HAP-1 (cell line): ENCODE measurements around the gene INPP4B.

Source experiments
- DNase-seq, 2 experiments: peaks; one replicate each; pipeline ENCODE4 v3.0.0-alpha.2; 2016 to 2020; ENCODE audit warnings: low spot score in 2 of 2
- H3K27me3 ChIP-seq: fragments of 250-450 bp; sonication (Bioruptor Pico); 2 replicates; pipeline ENCODE4 v1.5.1; 2020; ENCODE audit warnings: low read depth, mild to moderate bottlenecking, moderate library complexity
- H3K36me3 ChIP-seq: fragments of 250-450 bp; sonication (Bioruptor Pico); replicated peaks from 2 replicates; pipeline ENCODE4 v1.5.1; 2020; ENCODE audit warnings: mild to moderate bottlenecking
- H3K4me1 ChIP-seq: fragments of 250-450 bp; sonication (Bioruptor Pico); 2 replicates; pipeline ENCODE4 v1.5.1; 2020; ENCODE audit warnings: mild to moderate bottlenecking
- H3K4me3 ChIP-seq: fragments of 250-450 bp; sonication (Bioruptor Pico); 2 replicates; pipeline ENCODE4 v1.5.1; 2020; ENCODE audit warnings: mild to moderate bottlenecking, moderate library complexity
- H3K9me3 ChIP-seq: fragments of 250-450 bp; sonication (Bioruptor Pico); 2 replicates; pipeline ENCODE4 v1.5.1; 2020; ENCODE audit warnings: mild to moderate bottlenecking, moderate library complexity
- in situ Hi-C: fragments of 300-500 bp; cut with MboI; formaldehyde crosslinking; loops from 3 replicates; pipeline ENCODE4 v1.14.3; 2020; ENCODE audit warnings: low sequenced_read_pairs, inconsistent platforms, mixed read lengths

The INPP4B gene

GRCh38 chr4:142393127-142393526 lies 453.0 kb downstream of the INPP4B start:
- in situ Hi-C loops, result no loop called here
- Histone ChIP-seq H3K9me3 (no peaks in the 10 kb centered on the region), H3K36me3 (no peaks in the 10 kb centered on the region), H3K4me1 (no peaks in the 10 kb centered on the region), H3K4me3 (no peak overlapping the region), H3K27me3 (no peaks in the 10 kb centered on the region)
- no peak for DNase-seq

- Histone ChIP-seq H3K9me3 (no peaks in the 10 kb centered on the region), H3K27me3 (no peaks in the 10 kb centered on the region), H3K4me3 (no peak overlapping the region), H3K4me1 (no peaks in the 10 kb centered on the region), H3K36me3 (no peaks in the 10 kb centered on the region)
- in situ Hi-C loops, result no loop called here
- DNase-seq, result no peak
Observed at GRCh38 chr4:142386856-142387255, 459.2 kb downstream of the INPP4B start.

- no peak for DNase-seq
- no peaks in the 10 kb centered on the region for H3K36me3 ChIP-seq
- H3K4me1 ChIP-seq, result no peaks in the 10 kb centered on the region
- no peaks in the 10 kb centered on the region for H3K27me3 ChIP-seq
- H3K4me3 ChIP-seq, result no peak overlapping the region
- in situ Hi-C loops, result no loop called here
- H3K9me3 ChIP-seq, result no peaks in the 10 kb centered on the region
Observed at GRCh38 chr4:142386449-142386848, 459.7 kb downstream of the INPP4B start.

- no peak for DNase-seq
- Histone ChIP-seq H3K4me1 (no peaks in the 10 kb centered on the region), H3K9me3 (no peaks in the 10 kb centered on the region), H3K27me3 (no peaks in the 10 kb centered on the region), H3K36me3 (no peaks in the 10 kb centered on the region), H3K4me3 (no peak overlapping the region)
- in situ Hi-C loops, result no loop called here
Observed at GRCh38 chr4:142383800-142384470, 462.2 kb downstream of the INPP4B start.

GRCh38 chr4:142383354-142383753 lies 462.7 kb downstream of the INPP4B start:
- Histone ChIP-seq H3K9me3 (no peaks in the 10 kb centered on the region), H3K4me1 (no peaks in the 10 kb centered on the region), H3K27me3 (no peaks in the 10 kb centered on the region), H3K36me3 (no peaks in the 10 kb centered on the region), H3K4me3 (no peak overlapping the region)
- no peak for DNase-seq
- in situ Hi-C loops, result no loop called here

GRCh38 chr4:142380052-142380602 lies 466.0 kb downstream of the INPP4B start:
- no peaks in the 10 kb centered on the region for H3K27me3 ChIP-seq
- no peak overlapping the region for H3K4me3 ChIP-seq
- no peaks in the 10 kb centered on the region for H3K4me1 ChIP-seq
- no peaks in the 10 kb centered on the region for H3K9me3 ChIP-seq
- in situ Hi-C loops, result no loop called here
- no peaks in the 10 kb centered on the region for H3K36me3 ChIP-seq
- DNase-seq, result no peak

- no peak overlapping the region for H3K4me3 ChIP-seq
Observed at GRCh38 chr4:142379277-142380051, 466.6 kb downstream of the INPP4B start.

GRCh38 chr4:142378179-142378578 lies 467.9 kb downstream of the INPP4B start:
- Histone ChIP-seq H3K9me3 (no peaks in the 10 kb centered on the region), H3K36me3 (no peaks in the 10 kb centered on the region), H3K4me1 (no peaks in the 10 kb centered on the region), H3K4me3 (no peak overlapping the region), H3K27me3 (no peaks in the 10 kb centered on the region)
- no peak for DNase-seq
- in situ Hi-C loops, result no loop called here

More at GRCh38 chr4:142379277-142380051, 466.6 kb downstream of the INPP4B start:
- no peaks in the 10 kb centered on the region for H3K4me1 ChIP-seq
- H3K36me3 ChIP-seq, result no peaks in the 10 kb centered on the region
- H3K9me3 ChIP-seq, result no peaks in the 10 kb centered on the region
- in situ Hi-C loops, result no loop called here
- no peaks in the 10 kb centered on the region for H3K27me3 ChIP-seq
- peak in 1 of 2 experiments; percentile 6 for DNase-seq

- no peaks in the 10 kb centered on the region for H3K9me3 ChIP-seq
- no peak for DNase-seq
- no peaks in the 10 kb centered on the region for H3K36me3 ChIP-seq
- H3K27me3 ChIP-seq, result no peaks in the 10 kb centered on the region
- in situ Hi-C loops, result no loop called here
- no peak overlapping the region for H3K4me3 ChIP-seq
- H3K4me1 ChIP-seq, result no peaks in the 10 kb centered on the region
Observed at GRCh38 chr4:142377342-142378091, 468.6 kb downstream of the INPP4B start.

GRCh38 chr4:142376204-142376603 lies 469.9 kb downstream of the INPP4B start:
- Histone ChIP-seq H3K27me3 (no peaks in the 10 kb centered on the region), H3K36me3 (no peaks in the 10 kb centered on the region), H3K4me3 (no peak overlapping the region), H3K9me3 (no peaks in the 10 kb centered on the region), H3K4me1 (no peaks in the 10 kb centered on the region)
- DNase-seq, result no peak
- in situ Hi-C loops, result no loop called here

GRCh38 chr4:142373610-142374009 lies 472.5 kb downstream of the INPP4B start:
- Histone ChIP-seq H3K4me1 (no peaks in the 10 kb centered on the region), H3K36me3 (no peaks in the 10 kb centered on the region), H3K9me3 (no peaks in the 10 kb centered on the region), H3K4me3 (no peak overlapping the region), H3K27me3 (no peaks in the 10 kb centered on the region)
- in situ Hi-C loops, result no loop called here
- no peak for DNase-seq

- Histone ChIP-seq H3K27me3 (no peaks in the 10 kb centered on the region), H3K4me1 (no peaks in the 10 kb centered on the region), H3K9me3 (no peaks in the 10 kb centered on the region), H3K4me3 (no peak overlapping the region), H3K36me3 (no peaks in the 10 kb centered on the region)
- no peak for DNase-seq
- in situ Hi-C loops, result no loop called here
Observed at GRCh38 chr4:142372530-142373260, 473.4 kb downstream of the INPP4B start.

- no peak for DNase-seq
Observed at GRCh38 chr4:142369141-142369540, 477.0 kb downstream of the INPP4B start.

More at GRCh38 chr4:142369141-142369540, 477.0 kb downstream of the INPP4B start:
- no peaks in the 10 kb centered on the region for H3K36me3 ChIP-seq
- no peaks in the 10 kb centered on the region for H3K27me3 ChIP-seq
- no peaks in the 10 kb centered on the region for H3K9me3 ChIP-seq
- in situ Hi-C loops, result no loop called here
- no peaks in the 10 kb centered on the region for H3K4me1 ChIP-seq
- H3K4me3 ChIP-seq, result no peak overlapping the region
